ENCODE data around the gene SUPT4H1. TPM values are rescaled to one million over a fixed set of nuclear protein-coding genes. Genes with fewer than 3 reads are reported as not detected.

The SUPT4H1 gene
- total and polyA plus RNA-seq, 7 donors, result 50.5 to 114 (median 65.3) TPM

DNA sequence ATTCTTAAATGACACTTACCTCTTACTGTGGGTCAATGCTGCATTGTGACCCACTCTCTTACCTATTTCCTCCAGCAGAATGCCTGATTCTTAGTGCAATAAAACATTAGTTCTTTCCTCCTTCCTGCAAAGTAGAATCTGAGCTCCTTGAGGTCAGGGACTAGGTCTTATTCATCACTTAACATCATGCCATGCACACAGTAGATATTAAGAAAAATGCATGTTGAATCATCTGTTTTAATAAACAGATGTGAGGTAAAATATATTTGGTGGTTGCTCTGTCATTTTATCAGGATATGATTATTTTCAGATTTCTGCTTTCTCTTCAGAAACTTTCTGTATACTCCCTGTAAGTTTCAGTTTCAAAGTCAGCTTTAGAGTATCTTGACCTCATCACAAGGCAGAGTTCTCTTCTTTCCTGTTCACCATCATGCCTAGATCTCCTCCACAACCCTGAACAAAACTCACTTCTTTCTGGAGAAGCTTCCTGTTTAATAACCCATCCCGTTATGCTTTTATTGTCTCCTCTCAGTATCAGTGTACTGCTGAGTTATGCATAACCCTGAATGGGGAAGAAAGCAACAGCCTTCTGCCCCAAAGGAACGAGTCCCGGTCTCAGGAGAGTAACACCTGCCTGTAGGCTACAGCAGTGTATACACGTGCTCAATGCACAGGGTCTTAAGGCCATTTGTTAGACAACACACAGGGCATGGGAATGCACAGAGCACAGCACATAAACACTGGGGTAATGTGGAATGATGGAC, 30.3 kb upstream of the SUPT4H1 start:
- WGBS, 2 donors, result 6 to 15% methylated on average over 4 of the region's 4 CpGs
- intact Hi-C loops (cut with DNase I), result no loop called here
- Histone ChIP-seq H3K27ac (no peak overlapping the region), H3K9me3 (no peaks in the 10 kb centered on the region), H3K4me3 (no peak overlapping the region), H3K4me1 (no peaks in the 10 kb centered on the region), H3K27me3 (peaks cover 0 to 4% (median 0%) of the 10 kb centered on the region in 3 donors), H3K36me3 (no peaks in the 10 kb centered on the region)
- TF ChIP-seq POLR2A (IDR thresholded peaks at IDR 0.05), result no peak
- TF ChIP-seq, protein P1, sequence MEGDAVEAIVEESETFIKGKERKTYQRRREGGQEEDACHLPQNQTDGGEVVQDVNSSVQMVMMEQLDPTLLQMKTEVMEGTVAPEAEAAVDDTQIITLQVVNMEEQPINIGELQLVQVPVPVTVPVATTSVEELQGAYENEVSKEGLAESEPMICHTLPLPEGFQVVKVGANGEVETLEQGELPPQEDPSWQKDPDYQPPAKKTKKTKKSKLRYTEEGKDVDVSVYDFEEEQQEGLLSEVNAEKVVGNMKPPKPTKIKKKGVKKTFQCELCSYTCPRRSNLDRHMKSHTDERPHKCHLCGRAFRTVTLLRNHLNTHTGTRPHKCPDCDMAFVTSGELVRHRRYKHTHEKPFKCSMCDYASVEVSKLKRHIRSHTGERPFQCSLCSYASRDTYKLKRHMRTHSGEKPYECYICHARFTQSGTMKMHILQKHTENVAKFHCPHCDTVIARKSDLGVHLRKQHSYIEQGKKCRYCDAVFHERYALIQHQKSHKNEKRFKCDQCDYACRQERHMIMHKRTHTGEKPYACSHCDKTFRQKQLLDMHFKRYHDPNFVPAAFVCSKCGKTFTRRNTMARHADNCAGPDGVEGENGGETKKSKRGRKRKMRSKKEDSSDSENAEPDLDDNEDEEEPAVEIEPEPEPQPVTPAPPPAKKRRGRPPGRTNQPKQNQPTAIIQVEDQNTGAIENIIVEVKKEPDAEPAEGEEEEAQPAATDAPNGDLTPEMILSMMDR (IDR thresholded peaks at IDR 0.05), result no peak
- no peak for TF ChIP-seq POLR2AphosphoS5 (IDR thresholded peaks at IDR 0.05)
- DNase-seq, result no peak

DNA sequence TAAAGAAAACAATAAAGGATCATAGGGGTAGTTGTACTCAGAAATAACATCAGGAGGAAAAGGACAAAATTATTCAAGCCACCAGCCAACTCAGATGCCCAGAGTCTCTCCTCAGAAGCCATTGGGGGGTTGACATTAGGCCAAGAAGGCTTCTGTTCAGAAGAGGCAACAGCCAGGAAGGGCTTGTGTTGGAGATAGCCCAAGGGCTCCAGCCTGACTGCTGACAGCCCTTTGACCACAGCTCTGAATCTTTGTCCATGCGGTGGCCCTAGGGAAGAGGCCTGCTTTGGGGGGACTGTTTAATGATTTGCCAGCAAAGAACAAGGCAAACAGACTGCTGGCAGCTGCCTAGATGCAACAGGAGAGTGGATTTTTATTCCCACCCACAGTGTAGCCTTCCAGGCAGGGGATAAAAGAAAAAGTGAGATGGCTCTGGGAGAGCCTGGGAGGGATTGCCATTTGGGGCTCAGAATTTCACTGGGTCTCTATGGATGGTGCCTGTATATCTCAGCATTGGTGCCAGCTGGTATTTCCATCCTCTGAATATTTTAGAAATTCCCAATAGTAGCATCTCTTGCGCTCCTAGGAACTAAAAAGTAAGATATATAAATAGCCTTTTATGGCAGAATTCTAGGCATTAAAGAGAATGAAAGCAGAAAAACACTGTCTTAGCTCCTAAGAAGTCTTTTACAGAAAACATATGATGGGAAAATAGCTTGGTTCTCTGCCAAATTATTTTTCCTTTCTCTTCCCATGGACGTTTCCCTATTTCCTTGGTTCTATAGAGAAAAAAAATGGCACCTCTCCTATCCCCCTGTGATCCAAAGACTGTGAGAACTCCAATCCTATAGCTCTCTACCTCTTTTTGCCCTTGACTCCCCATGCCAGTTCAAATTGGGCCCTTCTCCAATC, 29.4 kb upstream of the SUPT4H1 start:
- intact Hi-C loops (cut with DNase I), result no loop called here
- Histone ChIP-seq H3K4me3 (no peak overlapping the region), H3K9me3 (no peaks in the 10 kb centered on the region), H3K4me1 (no peaks in the 10 kb centered on the region), H3K27ac (no peak overlapping the region), H3K36me3 (no peaks in the 10 kb centered on the region), H3K27me3 (no peaks in the 10 kb centered on the region)
- TF ChIP-seq EP300 (IDR thresholded peaks at IDR 0.05), result no peak
- no peak for TF ChIP-seq POLR2AphosphoS5 (IDR thresholded peaks at IDR 0.05)
- TF ChIP-seq, protein P1 (IDR thresholded peaks at IDR 0.05), result no peak
- no peak for TF ChIP-seq POLR2A (IDR thresholded peaks at IDR 0.05)
- WGBS, 2 donors, result 18 to 53% methylated on average over 3 of the region's 3 CpGs
- no peak for DNase-seq

DNA sequence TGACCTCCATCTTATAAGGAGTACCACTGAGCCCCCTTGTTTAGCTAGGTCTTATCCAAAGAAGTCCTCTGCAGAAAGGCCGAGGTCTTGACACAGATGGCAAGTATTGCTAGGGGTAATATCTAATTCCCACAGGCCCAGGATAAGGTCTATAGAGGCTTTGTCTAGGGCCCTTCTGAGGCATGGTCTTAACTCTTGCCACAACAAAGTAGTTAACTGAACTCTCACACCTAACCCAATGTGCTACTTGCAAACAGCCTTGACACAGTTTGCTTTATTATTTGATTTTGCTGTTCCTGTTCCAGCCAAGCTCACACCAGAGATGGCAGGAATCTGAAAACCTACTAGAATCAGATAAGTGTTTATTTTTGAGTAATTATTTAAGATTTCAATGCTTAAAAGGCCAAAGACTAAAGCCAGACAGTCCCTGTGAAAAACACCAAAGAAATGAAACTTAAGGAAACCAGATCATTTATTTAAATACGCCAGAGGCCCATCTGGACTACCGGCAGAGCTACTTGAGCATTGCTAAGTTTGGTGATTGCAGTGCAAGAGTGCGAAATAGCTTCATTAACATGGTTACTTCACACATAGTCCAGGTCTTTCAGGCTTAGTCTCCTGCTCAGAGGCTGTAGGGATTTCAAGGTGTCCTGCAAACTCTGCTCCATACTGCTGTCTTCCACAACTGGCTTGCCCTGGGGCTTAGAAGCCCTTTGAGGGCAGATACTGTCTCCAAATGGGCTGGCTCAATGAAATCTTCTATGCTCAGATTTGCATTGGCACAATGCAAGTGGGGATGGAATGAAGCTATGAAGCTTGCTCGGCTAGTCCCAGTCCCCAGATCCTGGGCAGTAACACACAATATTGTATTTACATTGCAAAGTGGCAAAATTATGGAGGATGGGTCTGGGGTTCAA, 28.5 kb upstream of the SUPT4H1 start:
- no peak overlapping the region for H3K4me3 ChIP-seq
- TF ChIP-seq, protein P1 (IDR thresholded peaks at IDR 0.05), result no peak
- TF ChIP-seq EP300 (IDR thresholded peaks at IDR 0.05) (no peak), POLR2A (IDR thresholded peaks at IDR 0.05) (no peak), POLR2AphosphoS5 (IDR thresholded peaks at IDR 0.05) (no peak)
- no peaks in the 10 kb centered on the region for H3K4me1 ChIP-seq
- no peaks in the 10 kb centered on the region for H3K9me3 ChIP-seq
- H3K27ac ChIP-seq, result no peak overlapping the region
- H3K36me3 ChIP-seq, result no peaks in the 10 kb centered on the region
- H3K27me3 ChIP-seq, result no peaks in the 10 kb centered on the region
- intact Hi-C loops (cut with DNase I), result no loop called here
- WGBS, 2 donors, result 56 to 82% methylated on average over 5 of the region's 5 CpGs
- DNase-seq, result no peak

DNA sequence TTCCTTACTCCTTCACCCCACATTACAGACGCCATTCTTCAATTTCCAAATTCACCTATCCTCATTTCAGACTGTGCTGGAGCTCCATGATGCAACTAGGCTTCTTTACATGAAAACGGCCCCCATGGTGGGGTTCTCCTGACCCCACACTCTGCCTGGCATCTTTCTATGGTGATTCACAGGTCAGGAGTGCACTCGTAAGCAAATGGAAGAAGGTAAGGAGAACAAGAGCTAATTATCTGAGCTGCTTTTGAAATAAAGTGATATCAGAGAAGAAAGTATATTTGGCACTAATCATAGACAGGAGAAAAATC, 27.5 kb upstream of the SUPT4H1 start:
- intact Hi-C loops (cut with DNase I), result no loop called here
- WGBS, 2 donors, result 41 to 66% methylated on average over 3 of the region's 3 CpGs

More for the DNA sequence above, 27.5 kb upstream of the SUPT4H1 start:
- TF ChIP-seq EP300 (IDR thresholded peaks at IDR 0.05) (no peak), POLR2AphosphoS5 (IDR thresholded peaks at IDR 0.05) (no peak), POLR2A (IDR thresholded peaks at IDR 0.05) (no peak)
- TF ChIP-seq, protein P1 (IDR thresholded peaks at IDR 0.05), result no peak
- no peaks in the 10 kb centered on the region for H3K9me3 ChIP-seq
- no peaks in the 10 kb centered on the region for H3K36me3 ChIP-seq
- H3K4me3 ChIP-seq, result no peak overlapping the region
- H3K27me3 ChIP-seq, result no peaks in the 10 kb centered on the region
- no peak overlapping the region for H3K27ac ChIP-seq
- no peaks in the 10 kb centered on the region for H3K4me1 ChIP-seq
- DNase-seq, result no peak

All from sigmoid colon (tissue), 7 donors.